NCI-H345 (cell line): ENCODE measurements around the gene PDGFRA.
A peak's percentile ranks its signal among the peaks of the same experiment; 100 is the strongest.

Experiments used
- DNase-seq: peaks from one replicate; lab custom pipeline; 2025; lab: John Stamatoyannopoulos, UW

The PDGFRA gene

DNA sequence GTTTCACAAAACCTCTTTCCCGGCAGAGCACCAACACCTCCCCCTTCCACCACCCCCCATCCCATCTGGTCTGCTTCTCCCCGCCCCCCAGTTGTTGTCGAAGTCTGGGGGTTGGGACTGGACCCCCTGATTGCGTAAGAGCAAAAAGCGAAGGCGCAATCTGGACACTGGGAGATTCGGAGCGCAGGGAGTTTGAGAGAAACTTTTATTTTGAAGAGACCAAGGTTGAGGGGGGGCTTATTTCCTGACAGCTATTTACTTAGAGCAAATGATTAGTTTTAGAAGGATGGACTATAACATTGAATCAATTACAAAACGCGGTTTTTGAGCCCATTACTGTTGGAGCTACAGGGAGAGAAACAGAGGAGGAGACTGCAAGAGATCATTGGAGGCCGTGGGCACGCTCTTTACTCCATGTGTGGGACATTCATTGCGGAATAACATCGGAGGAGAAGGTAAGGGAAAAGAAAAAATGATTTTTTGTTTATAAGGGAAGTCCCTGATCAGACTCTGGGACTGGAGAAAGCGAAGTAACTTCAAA is at the start of gene PDGFRA:
PDGFRA (plus strand) TSS at position 333 of the 541 bp plus-strand sequence. CDS start 29,476 bp downstream, outside the sequence.
- no peak for DNase-seq

GRCh38 chr4:54184581-54184980 is 44.5 kb upstream of the PDGFRA start:
- no peak for DNase-seq

- no peak for DNase-seq
These were observed 43.9 kb upstream of the PDGFRA start for GRCh38 chr4:54185044-54185780.

DNA sequence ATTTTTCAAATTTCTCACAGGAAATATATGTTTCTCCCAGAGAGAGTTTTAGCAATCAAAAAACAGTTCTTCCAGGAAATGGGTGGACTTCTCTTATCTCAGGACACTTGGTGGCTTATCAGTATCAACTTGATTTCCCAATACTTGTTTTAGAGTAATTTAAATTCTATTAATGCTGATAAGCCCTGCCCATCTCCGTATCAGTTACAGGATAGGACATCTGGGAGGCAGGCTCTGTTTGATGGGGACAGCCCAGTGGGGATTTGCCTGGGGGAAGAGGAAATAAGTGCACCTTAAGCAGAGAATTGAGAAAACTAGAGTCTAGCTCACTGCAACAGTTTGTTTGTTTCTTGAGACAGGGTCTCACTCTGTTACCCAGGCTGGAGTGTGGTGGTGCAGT is 43.2 kb upstream of the PDGFRA start:
- no peak for DNase-seq

DNA sequence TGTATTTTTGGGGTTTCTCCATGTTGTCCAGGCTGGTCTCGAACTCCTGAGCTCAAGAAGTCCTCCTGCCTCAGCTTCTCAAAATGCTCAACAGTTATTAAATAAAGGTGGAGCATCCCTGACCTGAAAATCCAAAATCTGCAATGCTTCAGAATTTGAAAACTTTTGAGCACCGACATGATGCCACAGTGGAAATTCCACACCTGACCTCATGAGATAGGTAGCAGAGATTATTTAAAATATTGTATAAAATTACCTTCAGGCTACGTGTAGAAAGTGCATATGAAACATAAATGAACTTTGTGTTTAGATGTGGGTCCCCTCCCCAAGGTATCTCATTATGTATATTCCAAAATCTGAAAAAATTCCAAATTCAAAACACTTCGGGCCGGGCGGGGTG is 42.7 kb upstream of the PDGFRA start:
- DNase-seq, result no peak

DNA sequence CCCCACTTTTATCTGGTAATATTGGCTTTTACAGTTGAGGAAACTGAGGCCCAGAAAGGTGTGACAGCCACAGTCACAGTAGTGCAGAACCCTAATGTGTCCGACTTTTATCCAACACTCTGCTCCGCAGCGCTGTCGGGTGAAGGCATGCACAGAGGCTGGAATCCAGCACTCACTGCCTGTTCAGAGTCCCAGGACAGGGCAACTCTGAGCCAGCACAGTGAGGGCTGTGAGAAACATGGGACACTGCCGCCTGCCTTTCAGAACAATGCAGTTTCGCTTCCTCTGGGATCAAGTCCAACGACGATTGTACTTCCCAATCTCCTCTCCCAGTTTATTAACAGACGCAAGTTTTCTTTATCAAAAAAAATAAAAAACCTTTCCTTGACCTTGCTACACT is 41.9 kb upstream of the PDGFRA start:
- no peak for DNase-seq

DNA sequence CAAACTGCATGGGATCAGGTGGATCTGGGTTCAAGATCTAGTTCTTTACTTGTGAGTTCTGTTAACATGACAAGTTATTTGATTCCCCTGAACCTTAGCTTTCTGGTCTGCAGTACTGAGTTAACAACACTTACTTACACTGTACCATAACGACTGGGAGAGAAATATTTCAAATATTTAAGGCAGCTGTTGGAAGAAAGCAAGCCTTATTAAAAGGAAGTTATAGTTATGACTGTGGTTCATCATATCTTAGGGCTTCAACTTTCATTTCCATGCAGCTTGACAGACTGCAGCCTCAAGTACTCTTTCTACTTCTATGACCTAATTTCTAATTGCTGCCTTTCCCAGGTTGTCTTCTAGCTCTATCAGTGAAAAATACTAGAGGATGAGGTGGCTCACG is 40.0 kb upstream of the PDGFRA start:
- no peak for DNase-seq

GRCh38 chr4:54192811-54193210 is 36.3 kb upstream of the PDGFRA start:
- DNase-seq, result no peak

DNA sequence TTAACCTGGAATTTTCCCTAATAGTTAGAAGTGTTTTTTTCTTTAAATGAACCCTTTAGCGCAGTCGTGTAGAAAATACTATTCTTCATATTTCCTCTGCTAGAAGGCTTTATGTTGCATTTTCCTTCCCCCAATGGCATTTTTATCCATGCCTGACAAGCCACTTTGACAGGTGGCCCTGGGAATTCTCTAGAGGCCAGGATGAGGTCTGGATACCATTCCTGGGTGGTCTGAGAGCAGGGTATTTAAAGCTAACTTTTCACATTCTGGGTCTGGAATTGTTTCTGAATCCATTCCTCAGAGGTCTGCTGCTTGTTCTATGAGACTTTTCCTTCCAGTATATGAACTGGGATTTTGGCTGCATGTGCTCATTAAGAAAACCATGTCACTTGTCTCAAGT is 31.2 kb upstream of the PDGFRA start:
- DNase-seq, result no peak

DNA sequence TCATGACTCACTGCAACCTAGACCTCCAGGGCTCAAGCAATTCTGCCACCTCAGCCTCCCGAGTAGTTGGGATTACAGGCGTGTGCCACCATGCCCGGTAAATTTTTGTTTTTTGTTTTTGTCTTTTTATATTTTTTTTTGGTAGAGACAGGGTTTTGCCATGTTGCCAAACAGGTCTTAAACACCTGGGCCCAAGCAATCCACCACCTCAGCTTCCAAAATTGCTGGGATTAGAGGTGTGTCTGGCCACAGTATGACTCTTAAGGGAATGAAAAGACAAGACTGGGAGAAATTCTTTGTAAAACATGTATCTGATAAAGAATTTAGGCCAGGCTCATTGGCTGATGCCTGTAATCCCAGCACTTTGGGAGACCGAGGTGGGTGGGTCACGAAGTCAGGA is 29.2 kb upstream of the PDGFRA start:
- no peak for DNase-seq

GRCh38 chr4:54209617-54210016 is 19.5 kb upstream of the PDGFRA start:
- no peak for DNase-seq

- DNase-seq, result no peak
These were observed 16.1 kb upstream of the PDGFRA start for GRCh38 chr4:54213001-54213400.

DNA sequence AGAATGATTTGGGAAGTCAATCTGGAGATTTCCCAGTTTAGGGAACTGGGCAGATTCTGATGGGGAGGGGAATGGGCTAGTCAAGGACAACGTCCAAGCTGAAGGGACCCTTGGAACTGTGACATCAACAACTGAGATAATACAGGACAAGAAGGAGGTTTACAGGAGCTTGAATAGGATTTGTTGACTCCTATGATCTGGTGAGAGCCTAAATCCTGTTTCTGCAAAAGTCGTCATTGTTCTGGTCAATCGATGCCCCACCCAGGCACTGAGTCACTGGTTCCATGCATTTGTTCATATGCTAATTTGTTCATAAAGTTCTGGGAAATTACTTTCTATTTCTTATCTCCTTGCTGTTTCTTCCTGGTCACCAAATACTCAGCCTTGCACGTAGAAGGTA is 15.3 kb upstream of the PDGFRA start:
- no peak for DNase-seq

DNA sequence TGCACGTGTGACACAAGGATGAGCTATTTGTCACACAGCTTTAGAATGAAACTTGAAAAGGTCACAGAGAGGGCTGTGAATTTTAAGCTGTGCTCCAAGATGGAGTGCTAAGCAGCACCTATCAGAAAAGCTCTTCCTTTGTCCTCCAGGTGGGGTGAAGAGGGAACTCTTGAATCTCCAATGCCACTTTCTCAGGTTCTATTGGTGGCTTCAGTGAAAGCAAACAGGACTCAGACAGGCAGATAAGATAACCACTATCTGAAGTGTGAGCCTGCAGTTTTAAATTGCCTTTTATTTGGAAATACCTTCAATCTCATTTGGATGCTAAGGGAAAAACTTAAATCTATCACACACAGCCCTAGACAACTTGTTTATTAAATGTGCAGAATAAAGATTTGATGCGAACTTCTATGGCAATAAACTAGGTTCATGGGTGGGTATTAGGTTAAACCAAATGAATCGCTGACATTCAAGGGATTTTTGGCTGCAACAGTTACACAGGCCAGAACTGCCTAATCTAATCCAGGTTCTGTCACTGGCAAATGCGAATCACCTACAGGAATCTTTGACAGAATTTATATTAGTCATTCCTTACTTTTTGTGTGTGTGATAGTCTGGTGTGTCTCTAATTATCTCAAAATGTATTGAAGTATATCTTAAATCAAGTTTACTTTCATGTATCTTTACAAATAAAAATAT is 13.6 kb upstream of the PDGFRA start:
- peak; percentile 7 for DNase-seq

DNA sequence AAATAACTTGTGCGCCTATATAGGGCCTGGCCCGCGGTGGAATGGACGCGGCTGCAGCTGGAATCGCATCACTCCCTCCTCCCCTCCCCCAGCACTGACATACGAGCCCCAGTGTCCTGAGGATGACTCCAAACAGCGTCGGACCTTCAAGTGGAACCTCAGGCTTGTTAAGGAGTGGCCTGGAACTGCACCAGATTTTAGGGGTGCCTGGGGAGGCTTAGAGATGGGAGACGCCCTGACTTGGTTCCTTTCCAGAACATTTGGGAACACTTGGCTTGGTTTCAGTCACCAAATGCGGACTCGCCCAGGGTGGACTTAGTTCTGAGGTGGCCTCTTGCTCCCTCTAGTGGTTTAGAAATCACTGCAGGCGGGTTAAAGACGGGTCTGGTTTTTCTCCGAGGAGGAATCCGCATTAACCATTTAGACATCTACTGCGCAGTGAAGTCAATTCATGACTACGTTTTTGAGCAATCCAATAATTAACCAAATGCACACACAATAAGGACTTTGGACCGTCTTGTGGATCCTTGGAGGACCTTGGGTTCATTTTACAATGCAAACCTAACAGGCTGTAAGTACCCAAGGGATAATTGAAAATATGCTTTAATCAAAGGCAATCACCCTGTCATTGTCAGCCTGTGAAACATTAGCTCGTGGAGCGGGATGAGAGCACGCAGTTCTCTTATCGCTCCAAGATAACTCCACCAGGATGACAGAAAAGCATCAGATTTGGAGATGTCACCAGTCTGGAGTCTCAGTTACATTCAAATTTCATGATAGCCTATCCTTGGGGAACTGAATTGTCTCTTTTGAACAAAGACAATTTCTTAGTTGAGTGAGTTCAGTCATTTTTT is 11.2 kb upstream of the PDGFRA start:
- DNase-seq, result peak; percentile 77

GRCh38 chr4:54218736-54219135 is 10.4 kb upstream of the PDGFRA start:
- DNase-seq, result no peak

DNA sequence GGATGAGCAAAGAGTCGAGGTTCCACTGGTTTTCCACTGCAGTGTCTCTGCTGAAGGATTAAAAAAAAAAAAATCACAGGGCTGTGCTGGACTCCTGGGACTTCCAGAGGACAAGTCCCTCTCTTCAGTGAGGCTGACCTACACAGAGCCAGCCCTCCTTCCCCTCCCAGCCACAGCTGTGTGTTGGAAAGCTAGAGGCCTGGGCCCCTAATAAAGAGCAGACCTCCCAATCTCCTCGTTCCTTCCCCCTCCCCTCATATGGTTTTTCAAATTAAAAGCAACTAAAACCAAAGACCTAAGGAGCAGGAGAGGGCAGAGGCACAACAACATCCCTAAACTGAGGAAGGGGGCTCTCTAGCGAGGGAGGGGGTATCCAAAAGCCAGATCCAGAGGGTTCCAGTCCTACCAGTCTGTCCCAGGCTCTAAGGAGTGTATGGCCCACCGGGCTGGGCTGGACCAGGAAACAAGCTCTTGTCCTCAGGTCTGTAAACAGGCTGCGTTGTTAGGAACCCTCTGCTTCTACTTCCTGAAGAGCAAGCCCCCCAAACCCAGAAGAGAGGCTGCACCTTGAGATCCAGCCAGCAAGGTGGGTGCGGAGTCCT is 4.0 kb upstream of the PDGFRA start:
- no peak for DNase-seq

GRCh38 chr4:54225598-54226403 is 3.3 kb upstream of the PDGFRA start:
- DNase-seq, result no peak

- DNase-seq, result no peak
These were observed 2.5 kb upstream of the PDGFRA start for GRCh38 chr4:54226404-54227255.
